Brain microvascular endothelial cell (primary cell): ENCODE data around the gene GPR162.
A peak's percentile ranks its signal among the peaks of the same experiment; 100 is the strongest.
"Not testable (repeated sequence)": the region's sequence is repeated elsewhere in the genome, so short reads cannot be mapped to it uniquely, and the experiment has no call there.

Experiments
- DNase-seq: peaks from one replicate; pipeline ENCODE4 v3.0.0-alpha.2; 2020
- H3K27ac ChIP-seq: fragments of 250-450 bp; sonication (Bioruptor Pico); 2 replicates; pipeline ENCODE4 v1.5.1; 2020; ENCODE audit warnings: mild to moderate bottlenecking, moderate library complexity
- H3K27me3 ChIP-seq: fragments of 250-450 bp; sonication (Bioruptor Pico); replicated peaks from 2 replicates; pipeline ENCODE4 v1.5.1; 2020; ENCODE audit warnings: mild to moderate bottlenecking
- H3K36me3 ChIP-seq: fragments of 250-450 bp; sonication (Bioruptor Pico); replicated peaks from 2 replicates; pipeline ENCODE4 v1.5.1; 2020; ENCODE audit warnings: mild to moderate bottlenecking
- H3K4me3 ChIP-seq: 2 replicates; pipeline ENCODE4 v1.5.1; 2011; ENCODE audit warnings: low read depth, mild to moderate bottlenecking, control low read depth, low read length, moderate library complexity
- CTCF ChIP-seq: IDR thresholded peaks from 2 replicates; pipeline ENCODE4 v1.5.1; 2011; ENCODE audit warnings: low read depth, mild to moderate bottlenecking, moderate library complexity, low read length, control low read depth, inconsistent platforms; ENCODE audit errors: missing control alignments
- in situ Hi-C: cut with HindIII; loops from 2 replicates; pipeline ENCODE4 v1.10.0; 2017; ENCODE audit warnings: low sequenced_read_pairs, low pct_ligation_motif_present

The GPR162 gene

GRCh38 chr12:6868211-6869048 lies 46.8 kb downstream of the GPR162 start:
- Histone ChIP-seq H3K36me3 (peaks cover 37% of the 10 kb centered on the region), H3K27ac (peak overlapping the region; percentile 49), H3K4me3 (peak overlapping the region; percentile 86), H3K27me3 (no peaks in the 10 kb centered on the region)
- TF ChIP-seq CTCF = peak; percentile 47
- in situ Hi-C loops = no loop called here
- DNase-seq = no peak

- peak; percentile 91 for TF ChIP-seq CTCF
- no peak overlapping the region for H3K27ac ChIP-seq
- peak; percentile 60 for DNase-seq
- H3K4me3 ChIP-seq = peak overlapping the region; percentile 86
- in situ Hi-C loops = no loop called here
- H3K36me3 ChIP-seq = peaks cover 30% of the 10 kb centered on the region
- no peaks in the 10 kb centered on the region for H3K27me3 ChIP-seq
Measured at GRCh38 chr12:6869049-6870021, 47.7 kb downstream of the GPR162 start.

- DNase-seq, H3K27ac ChIP-seq, H3K4me3 ChIP-seq, H3K27me3 ChIP-seq, in situ Hi-C loops: not testable (repeated sequence)
- peaks cover 24% of the 10 kb centered on the region for H3K36me3 ChIP-seq
Measured at GRCh38 chr12:6870304-6870703, 48.7 kb downstream of the GPR162 start.

GRCh38 chr12:6871052-6871957 lies 49.7 kb downstream of the GPR162 start:
- Histone ChIP-seq H3K27ac (no peak overlapping the region), H3K36me3 (peaks cover 21% of the 10 kb centered on the region), H3K27me3 (no peaks in the 10 kb centered on the region), H3K4me3 (peak overlapping the region; percentile 84)
- in situ Hi-C loops = no loop called here
- no peak for DNase-seq
- TF ChIP-seq CTCF = no peak

- DNase-seq = peak; percentile 46
- Histone ChIP-seq H3K36me3 (peaks cover 21% of the 10 kb centered on the region), H3K27me3 (no peaks in the 10 kb centered on the region), H3K4me3 (peak overlapping the region; percentile 84), H3K27ac (no peak overlapping the region)
- TF ChIP-seq CTCF = peak; percentile 99
- in situ Hi-C loops = no loop called here
Measured at GRCh38 chr12:6872073-6873048, 50.7 kb downstream of the GPR162 start.
